Mucosa of descending colon (tissue), 3 donors: ENCODE data around the gene ERP29. TPM values are rescaled to one million over a fixed set of nuclear protein-coding genes. Genes with fewer than 3 reads are reported as not detected.

Source experiments
- ATAC-seq: fragments of 200-7000 bp; cut with Tn5 transposase; one replicate; pipeline ENCODE4 v1.9.1; 2020; ENCODE audit warnings: mild to moderate bottlenecking, moderate library complexity
- DNase-seq, 3 donors: peaks; one replicate each; pipeline ENCODE4 v3.0.0-alpha.2; 2020
- H3K36me3 ChIP-seq: fragments of 200-600 bp; one replicate; pipeline ENCODE4 v1.8.0; 2021; ENCODE audit warnings: low read depth, mild to moderate bottlenecking
- H3K4me1 ChIP-seq: fragments of 200-600 bp; one replicate; pipeline ENCODE4 v1.8.0; 2021; ENCODE audit warnings: low read depth, mild to moderate bottlenecking
- H3K4me3 ChIP-seq: fragments of 200-600 bp; one replicate; pipeline ENCODE4 v1.8.0; 2021; ENCODE audit warnings: mild to moderate bottlenecking
- H3K9me3 ChIP-seq: fragments of 200-600 bp; one replicate; pipeline ENCODE4 v1.8.0; 2021; ENCODE audit warnings: mild to moderate bottlenecking
- CTCF ChIP-seq: fragments of 200-600 bp; IDR thresholded peaks from one replicate; pipeline ENCODE4 v1.8.0; 2022; ENCODE audit warnings: antibody characterized with exemption, mild to moderate bottlenecking
- intact Hi-C, 2 donors: fragments of 100-400 bp; cut with DNase I in 1 of 2; cut with micrococcal nuclease in 1 of 2; formaldehyde crosslinking; loops; one replicate each; pipeline versions ENCODE4 v1.11.0 to v1.11.1; 2022; cut with DNase I, micrococcal nuclease
- total RNA-seq, 3 donors: library from RNA; stranded (reverse); fragmentation: NEBNext Ultra II Directional in 2 of 3; extraction: Animal tissue kit (Norgen Biotek cat#: 25700) in 2 of 3; gene quantifications; one replicate each; pipeline versions ENCODE4 v1.2.1 to v1.2.4, GENCODE V29; 2021 to 2023
- donor health status: DM: no; HTN: no; CAD: no; lungs with moderate emphysema.
- donor health status: DM: no; HTN: no; CAD: no.
- donor health status: DM: no; HTN: yes; CAD: no.

Gene ERP29
- total RNA-seq, 3 donors from 2014 or later: 108 to 112 (median 109) TPM

- DNase-seq (no peak), ATAC-seq (no peak)
- no peak for TF ChIP-seq CTCF
- Histone ChIP-seq H3K4me1 (no peaks in the 10 kb centered on the region), H3K9me3 (no peaks in the 10 kb centered on the region), H3K36me3 (no peaks in the 10 kb centered on the region), H3K4me3 (no peak overlapping the region)
- intact Hi-C loops: no loop called here
Measured at GRCh38 chr12:111976860-111977259, 36.4 kb upstream of the ERP29 start.

- ATAC-seq (no peak), DNase-seq (no peak)
- Histone ChIP-seq H3K9me3 (no peaks in the 10 kb centered on the region), H3K4me1 (no peaks in the 10 kb centered on the region), H3K4me3 (no peak overlapping the region), H3K36me3 (no peaks in the 10 kb centered on the region)
- no peak for TF ChIP-seq CTCF
- intact Hi-C loops: no loop called here
Measured at GRCh38 chr12:111978545-111978944, 34.7 kb upstream of the ERP29 start.

GRCh38 chr12:111980598-111980997 lies 32.6 kb upstream of the ERP29 start:
- no peak for DNase-seq
- no peaks in the 10 kb centered on the region for H3K4me1 ChIP-seq
- H3K9me3 ChIP-seq: no peaks in the 10 kb centered on the region
- H3K4me3 ChIP-seq: no peak overlapping the region
- intact Hi-C loops: no loop called here
- TF ChIP-seq CTCF: no peak
- no peaks in the 10 kb centered on the region for H3K36me3 ChIP-seq
- ATAC-seq: no peak

- Histone ChIP-seq H3K36me3 (no peaks in the 10 kb centered on the region), H3K4me1 (no peaks in the 10 kb centered on the region), H3K9me3 (no peaks in the 10 kb centered on the region), H3K4me3 (no peak overlapping the region)
- intact Hi-C loops: no loop called here
- DNase-seq: no peak
- TF ChIP-seq CTCF: no peak
- no peak for ATAC-seq
Measured at GRCh38 chr12:111981987-111982386, 31.2 kb upstream of the ERP29 start.

- no peak for ATAC-seq
- H3K36me3 ChIP-seq: no peaks in the 10 kb centered on the region
- no peak overlapping the region for H3K4me3 ChIP-seq
- no peak for DNase-seq
- no peaks in the 10 kb centered on the region for H3K9me3 ChIP-seq
- intact Hi-C loops: no loop called here
- no peaks in the 10 kb centered on the region for H3K4me1 ChIP-seq
- no peak for TF ChIP-seq CTCF
Measured at GRCh38 chr12:111984820-111985219, 28.4 kb upstream of the ERP29 start.

GRCh38 chr12:111991535-111991934 lies 21.7 kb upstream of the ERP29 start:
- Histone ChIP-seq H3K9me3 (no peaks in the 10 kb centered on the region), H3K36me3 (no peaks in the 10 kb centered on the region), H3K4me1 (peaks cover 5% of the 10 kb centered on the region), H3K4me3 (no peak overlapping the region)
- ATAC-seq: no peak
- DNase-seq: no peak
- no peak for TF ChIP-seq CTCF
- intact Hi-C loops: no loop called here
